Measurements from ENCODE around the gene UGGT2. TPM values are rescaled to one million over a fixed set of nuclear protein-coding genes. Genes with fewer than 3 reads are reported as not detected.

Gene UGGT2
- total and polyA plus RNA-seq, 2 of the 13 experiments (the other 11 are each of a cell fraction or from before 2014, with no cell fraction given) = 13.2 to 27.1 TPM

DNA sequence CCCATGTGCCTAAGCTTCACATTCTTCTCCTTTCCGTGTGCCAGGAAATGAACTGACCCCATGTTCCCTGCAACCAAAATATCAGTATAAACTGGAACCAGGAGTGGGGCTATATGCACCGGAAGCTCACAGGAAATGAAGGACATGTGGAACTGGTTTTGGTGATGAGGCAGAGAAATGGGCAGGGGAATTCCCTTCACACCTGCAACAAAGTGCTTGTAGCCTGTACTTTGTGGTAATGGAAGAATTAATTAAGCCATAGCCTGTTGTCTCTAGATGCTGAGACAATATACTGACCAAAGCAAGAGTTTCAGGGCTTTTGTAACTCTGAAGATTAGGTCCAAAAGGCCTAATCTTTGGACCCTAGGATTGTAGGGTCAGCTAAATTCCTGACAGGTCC lies 15.5 kb upstream of the UGGT2 start:
- in situ Hi-C loops (cut with HindIII; ENCODE audit: extremely low pct_ligation_motif_present, low pct_unique_long_range_greater_than_20kb) = no loop called here
- Histone ChIP-seq H3K9ac (ENCODE audit: insufficient read depth, low read depth, low read length) (no peak overlapping the region), H3K9me3 (ENCODE audit: low read length) (no peaks in the 10 kb centered on the region), H3K27ac (ENCODE audit: extremely low read length, insufficient read depth, low read length) (no peak overlapping the region), H3K4me2 (ENCODE audit: low read depth, low read length) (no peak overlapping the region), H3K4me1 (ENCODE audit: insufficient read depth, low read length) (no peaks in the 10 kb centered on the region), H3K36me3 (replicated peaks in 1 of 2; ENCODE audit: control insufficient read depth in 1 of 2, insufficient read depth in 2 of 2, low read length in 2 of 2) (no peaks in the 10 kb centered on the region), H3K27me3 (ENCODE audit: control insufficient read depth in 1 of 2, insufficient read depth in 2 of 2, low read length in 2 of 2) (no peaks in the 10 kb centered on the region), H2AFZ (ENCODE audit: low read length) (no peak overlapping the region), H3K79me2 (ENCODE audit: insufficient read depth, low read length) (no peaks in the 10 kb centered on the region), H4K20me1 (ENCODE audit: insufficient read depth, low read length) (no peaks in the 10 kb centered on the region), H3K4me3 (replicated peaks in 1 of 3; ENCODE audit: insufficient read depth in 1 of 3, low read depth in 2 of 3, low read length in 3 of 3) (no peak overlapping the region)
- 46% methylated on average over 2 of the region's 2 CpGs for WGBS (ENCODE audit: low lambda C conversion rate)
- FAIRE-seq = no peak
- intact Hi-C loops (cut with micrococcal nuclease; ENCODE audit: unreplicated experiment) = no loop called here
- DNase-seq (ENCODE audit: low spot score) = no peak
- POLR2A ChIA-PET = no interaction called here
- TF ChIP-seq ZNF44 (CRISPR knock-in tag; IDR thresholded peaks at IDR 0.05) (no peak), TMF1 (CRISPR knock-in tag; IDR thresholded peaks at IDR 0.05; ENCODE audit: low read depth) (no peak), ZNF75D (CRISPR knock-in tag; IDR thresholded peaks at IDR 0.05; ENCODE audit: borderline replicate concordance) (no peak)
- no TSS peak for BruUV-seq (replicated peaks)
- ATAC-seq = no peak
- CTCF ChIA-PET (ENCODE audit: low intra/inter-chr PET ratio, low total read pairs) = no interaction called here

DNA sequence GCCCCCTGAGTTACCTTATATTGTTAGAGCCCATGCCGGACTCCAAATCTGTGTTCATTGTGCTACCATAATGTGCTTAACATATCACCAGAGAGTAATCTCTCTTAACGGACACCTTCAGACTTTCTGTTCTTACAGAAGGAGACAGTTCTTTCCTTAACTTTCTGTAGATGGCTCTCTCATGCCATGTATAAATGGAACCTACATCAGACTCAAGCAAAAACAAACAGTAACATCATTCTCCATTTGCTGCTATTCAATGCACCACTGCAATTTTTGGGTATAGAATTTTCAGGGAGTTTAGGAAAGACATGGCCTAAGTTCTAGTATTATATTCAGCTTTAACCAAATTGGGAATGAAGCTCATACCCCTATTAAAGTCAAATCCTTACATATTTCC lies 12.6 kb upstream of the UGGT2 start:
- Histone ChIP-seq H3K36me3 (replicated peaks in 1 of 2; ENCODE audit: control insufficient read depth in 1 of 2, insufficient read depth in 2 of 2, low read length in 2 of 2) (no peaks in the 10 kb centered on the region), H3K27me3 (ENCODE audit: control insufficient read depth in 1 of 2, insufficient read depth in 2 of 2, low read length in 2 of 2) (no peaks in the 10 kb centered on the region), H3K79me2 (ENCODE audit: insufficient read depth, low read length) (no peaks in the 10 kb centered on the region), H3K9ac (ENCODE audit: insufficient read depth, low read depth, low read length) (no peak overlapping the region), H3K4me3 (replicated peaks in 1 of 3; ENCODE audit: insufficient read depth in 1 of 3, low read depth in 2 of 3, low read length in 3 of 3) (no peak overlapping the region), H3K4me2 (ENCODE audit: low read depth, low read length) (no peak overlapping the region), H3K27ac (ENCODE audit: extremely low read length, insufficient read depth, low read length) (no peak overlapping the region), H3K9me3 (ENCODE audit: low read length) (no peaks in the 10 kb centered on the region), H3K4me1 (ENCODE audit: insufficient read depth, low read length) (no peaks in the 10 kb centered on the region), H2AFZ (ENCODE audit: low read length) (no peak overlapping the region), H4K20me1 (ENCODE audit: insufficient read depth, low read length) (no peaks in the 10 kb centered on the region)
- DNase-seq (ENCODE audit: low spot score) (no peak), ATAC-seq (no peak), FAIRE-seq (no peak)
- in situ Hi-C loops (cut with HindIII; ENCODE audit: extremely low pct_ligation_motif_present, low pct_unique_long_range_greater_than_20kb) (no loop called here), intact Hi-C loops (cut with micrococcal nuclease; ENCODE audit: unreplicated experiment) (no loop called here)
- ChIA-PET CTCF (ENCODE audit: low intra/inter-chr PET ratio, low total read pairs) (no interaction called here), POLR2A (no interaction called here)
- WGBS (ENCODE audit: low lambda C conversion rate) = 50% methylated on average over 2 of the region's 2 CpGs
- TF ChIP-seq REL (CRISPR knock-in tag; conservative IDR thresholded peaks at IDR 0.05) = no peak
- no peak for TF ChIP-seq CCAR2 (optimal IDR thresholded peaks at IDR 0.05; ENCODE audit: low read depth, low read length)
- no TSS peak for BruUV-seq (replicated peaks)
